HG03108 (cell line): Measurements from ENCODE around the gene ARHGEF37.

Experiments
- ATAC-seq: cut with Tn5 transposase; IDR thresholded peaks from one replicate; pipeline ENCODE4 v1.9.1; 2021; ENCODE audit warnings: moderate library complexity; ENCODE audit not compliant: unreplicated experiment

The ARHGEF37 gene

DNA sequence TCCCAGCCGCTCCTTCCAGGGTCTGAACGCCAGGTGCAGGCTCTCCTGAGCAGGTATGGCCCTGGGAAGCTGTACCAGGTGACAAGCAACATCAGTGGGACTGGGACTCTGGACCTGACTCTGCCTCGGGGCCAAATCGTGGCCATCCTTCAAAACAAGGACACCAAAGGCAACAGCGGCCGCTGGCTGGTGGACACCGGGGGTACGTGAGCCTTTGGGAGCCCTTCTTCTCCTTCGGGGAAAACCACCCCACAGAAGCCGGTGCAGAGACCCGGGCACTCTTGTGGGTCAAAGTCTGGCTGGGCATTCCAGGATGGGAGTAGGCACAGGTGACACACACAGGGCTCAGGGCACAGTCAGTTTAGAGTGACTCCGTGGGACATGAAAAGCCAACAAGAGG is 45.8 kb downstream of the ARHGEF37 start:
- no peak for ATAC-seq

DNA sequence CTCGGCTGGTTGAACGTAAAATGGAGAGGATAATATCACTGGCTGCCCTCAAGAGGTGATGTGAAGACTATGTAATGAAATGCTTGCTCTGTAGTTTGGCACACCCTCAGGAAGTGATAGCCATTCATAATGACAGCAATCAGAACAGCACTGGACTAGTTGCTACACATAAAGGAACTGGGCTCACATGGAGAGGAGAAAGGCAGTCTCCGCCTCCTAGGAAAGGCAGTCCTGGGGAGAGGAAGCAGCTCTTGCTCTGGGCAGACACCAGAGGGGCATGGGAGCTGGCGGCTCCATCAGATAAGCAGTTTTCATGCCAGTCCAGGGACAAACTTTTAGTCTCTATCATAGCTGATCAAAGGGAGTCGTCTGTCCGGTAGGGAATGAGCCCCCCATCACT is 46.9 kb downstream of the ARHGEF37 start:
- no peak for ATAC-seq

GRCh38 chr5:149628846-149629388 is 47.6 kb downstream of the ARHGEF37 start:
- ATAC-seq, result no peak

GRCh38 chr5:149629421-149629820 is 48.1 kb downstream of the ARHGEF37 start:
- ATAC-seq, result no peak

- ATAC-seq, result no peak
Measured at GRCh38 chr5:149630337-149630736, 49.0 kb downstream of the ARHGEF37 start.

DNA sequence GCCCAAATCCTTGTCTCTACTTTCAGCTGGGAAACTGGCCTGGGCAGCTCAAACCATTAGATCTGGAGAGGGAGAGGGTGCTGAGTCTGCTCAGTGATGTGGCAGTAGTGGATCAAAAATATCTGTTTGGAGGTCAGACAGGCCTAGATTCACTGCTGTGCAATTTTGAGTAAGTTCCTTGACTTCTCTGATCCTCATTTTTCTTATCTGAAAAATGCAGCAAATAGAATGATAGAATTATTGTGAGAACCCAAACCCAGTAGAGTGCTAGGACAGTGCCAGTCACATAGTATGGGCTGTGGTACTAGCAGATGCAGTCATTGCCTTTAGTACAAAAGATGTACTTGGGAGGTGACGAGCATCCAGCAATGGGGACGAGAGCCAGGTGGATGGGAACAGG is 50.2 kb downstream of the ARHGEF37 start:
- ATAC-seq, result no peak

DNA sequence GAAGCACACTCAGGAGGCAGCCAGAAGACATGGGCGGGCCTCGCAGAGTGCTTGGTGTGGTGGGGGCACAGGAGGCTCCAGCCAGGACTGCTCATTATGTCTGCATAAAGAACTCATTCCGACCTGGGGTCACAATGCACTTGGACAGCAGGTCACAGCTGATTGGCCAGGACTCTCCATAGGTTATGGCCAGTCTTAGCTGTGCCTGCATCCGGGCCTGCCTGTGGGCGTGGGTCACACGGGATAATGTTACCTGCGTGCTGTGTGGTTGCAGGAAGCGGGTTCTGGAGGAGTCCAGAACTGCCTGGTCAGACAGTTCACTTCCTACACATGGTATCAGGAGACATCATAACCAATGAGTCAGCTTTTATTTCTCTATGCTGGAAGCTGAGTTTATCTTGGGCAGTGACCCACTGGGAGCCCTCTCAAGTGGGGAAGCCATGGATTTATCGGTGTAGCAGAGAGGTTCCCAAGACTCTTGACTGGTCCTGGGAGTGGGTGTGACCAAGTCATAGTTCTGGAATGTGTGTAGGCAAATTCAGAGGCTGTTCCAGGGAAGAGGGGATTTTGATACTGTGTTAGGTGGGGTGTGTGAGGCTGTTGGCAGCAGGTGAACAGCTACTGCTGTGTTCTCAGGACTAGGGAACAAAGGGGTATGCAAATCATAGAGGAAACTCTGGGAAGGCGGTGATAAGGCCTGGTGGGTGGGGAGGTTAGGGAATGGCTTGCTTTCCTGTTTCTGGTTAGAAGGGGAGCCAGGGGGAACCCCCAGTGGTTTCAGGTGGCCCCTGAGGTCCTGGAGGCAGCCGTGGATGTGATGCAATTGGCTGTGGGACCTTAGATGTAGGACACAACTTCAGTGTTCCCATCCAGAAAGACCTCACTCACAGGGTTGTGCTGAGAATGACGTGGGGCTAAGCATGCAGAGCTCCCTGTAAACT is 51.3 kb downstream of the ARHGEF37 start:
- ATAC-seq, result no peak

GRCh38 chr5:149633476-149634350 is 52.4 kb downstream of the ARHGEF37 start:
- no peak for ATAC-seq

- no peak for ATAC-seq
Measured at GRCh38 chr5:149635394-149635793, 54.1 kb downstream of the ARHGEF37 start.

DNA sequence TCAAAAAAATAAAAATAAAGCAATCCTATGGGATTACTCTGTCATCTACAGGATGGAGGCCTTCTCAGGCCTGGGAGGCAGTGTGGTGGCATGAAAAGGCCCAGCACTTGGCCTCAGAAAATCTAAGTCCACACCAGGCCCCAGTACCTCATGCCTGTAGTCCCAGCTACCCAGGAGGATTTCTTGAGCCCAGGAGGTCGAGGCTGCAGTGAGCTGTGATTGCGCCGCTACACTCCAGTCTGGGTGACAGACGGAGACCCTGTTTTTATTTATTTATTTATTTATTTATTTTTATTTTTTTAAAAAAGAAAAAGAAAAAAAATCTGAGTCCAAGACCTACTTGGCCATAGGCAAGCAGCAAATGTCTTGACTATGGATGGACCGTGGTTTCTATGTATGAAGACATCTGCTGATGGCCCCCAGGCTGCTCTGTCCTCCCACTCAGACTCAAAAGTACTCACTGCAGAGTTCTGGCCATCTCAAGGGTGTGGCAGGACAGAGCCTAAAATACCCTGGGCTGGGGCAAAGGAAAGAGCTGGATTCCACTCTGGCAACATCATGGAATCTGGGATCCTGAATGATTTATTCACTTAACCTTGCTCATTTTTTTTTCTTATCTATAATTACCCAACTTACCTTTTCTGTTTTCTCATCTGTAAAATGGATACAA is 55.0 kb downstream of the ARHGEF37 start:
- no peak for ATAC-seq

GRCh38 chr5:149636861-149637246 is 55.6 kb downstream of the ARHGEF37 start:
- no peak for ATAC-seq

- ATAC-seq, result no peak
Measured at GRCh38 chr5:149638136-149638535, 56.8 kb downstream of the ARHGEF37 start.

GRCh38 chr5:149638546-149639241 is 57.4 kb downstream of the ARHGEF37 start:
- no peak for ATAC-seq

DNA sequence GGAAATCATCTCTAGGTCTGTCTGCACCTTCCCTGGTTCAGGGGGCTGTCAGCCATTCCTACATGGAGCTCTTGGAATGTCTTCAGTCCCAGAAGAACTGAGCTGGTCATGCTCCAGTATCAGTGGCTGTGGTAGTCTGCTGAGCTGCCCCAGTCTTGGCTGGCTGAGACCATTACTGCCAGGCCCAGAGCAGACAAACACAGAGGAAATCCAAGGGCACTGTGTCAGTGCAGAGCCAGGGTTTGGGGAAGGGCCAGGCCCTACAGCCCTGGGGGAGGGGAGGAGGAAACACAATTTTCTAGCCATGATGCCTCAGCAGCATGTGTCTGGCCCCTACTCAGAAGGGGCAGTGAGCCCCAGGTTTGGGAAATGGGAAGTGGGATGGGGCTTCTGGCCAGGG is 58.4 kb downstream of the ARHGEF37 start:
- no peak for ATAC-seq

DNA sequence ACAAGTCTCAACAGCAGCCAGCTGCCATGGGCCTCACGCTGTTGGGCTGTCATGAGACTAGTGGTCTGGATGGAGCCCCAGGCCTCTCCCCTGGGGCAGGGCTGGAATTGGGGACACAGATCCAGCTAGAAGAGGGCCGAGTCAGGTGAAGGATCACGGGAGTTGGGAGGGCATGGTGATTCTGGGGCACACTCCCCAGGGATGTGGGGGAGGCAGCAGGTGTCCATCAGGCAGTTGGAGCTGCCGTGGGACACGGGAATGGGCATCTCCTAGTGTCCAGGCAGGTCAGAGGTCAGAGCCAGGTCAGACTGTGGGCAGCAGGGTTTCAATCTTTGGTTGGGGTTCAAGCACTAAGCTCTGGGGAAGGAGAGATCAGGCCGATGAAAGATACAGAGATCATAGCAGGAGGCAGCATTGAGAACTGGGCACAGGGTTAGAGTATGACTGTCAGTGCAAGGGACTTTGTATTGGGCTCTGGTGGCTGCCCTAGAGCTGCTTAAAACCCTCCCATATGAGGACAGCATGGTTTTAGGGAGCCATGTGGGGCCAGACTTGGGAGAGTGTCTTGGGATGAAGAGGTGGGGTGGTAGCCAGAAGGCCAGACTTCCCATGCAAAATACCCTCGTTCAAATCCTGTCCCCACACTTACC is 59.2 kb downstream of the ARHGEF37 start:
- no peak for ATAC-seq

GRCh38 chr5:149641000-149641576 is 59.8 kb downstream of the ARHGEF37 start:
- ATAC-seq, result no peak

GRCh38 chr5:149641600-149641999 is 60.3 kb downstream of the ARHGEF37 start:
- ATAC-seq, result no peak

GRCh38 chr5:149643781-149644180 is 62.5 kb downstream of the ARHGEF37 start:
- ATAC-seq, result no peak

DNA sequence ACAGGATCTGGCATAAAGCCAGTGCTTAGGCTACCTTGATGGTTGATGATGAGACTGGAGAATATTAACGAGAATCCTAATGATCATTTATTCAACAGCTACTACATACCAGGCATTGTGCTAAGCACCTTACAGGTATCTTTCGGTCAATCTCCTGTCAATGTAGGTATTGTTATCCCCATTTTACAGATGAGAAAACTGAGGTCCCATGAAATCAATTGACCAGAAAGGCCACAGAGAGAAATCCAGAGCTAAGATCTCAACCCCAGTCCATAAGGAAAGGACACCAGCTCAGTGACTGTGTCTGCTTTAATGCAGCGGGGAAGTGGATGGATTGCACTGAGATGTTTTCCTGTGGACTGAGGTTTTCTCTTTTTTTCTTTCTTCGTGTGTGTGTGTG is 63.3 kb downstream of the ARHGEF37 start:
- no peak for ATAC-seq

DNA sequence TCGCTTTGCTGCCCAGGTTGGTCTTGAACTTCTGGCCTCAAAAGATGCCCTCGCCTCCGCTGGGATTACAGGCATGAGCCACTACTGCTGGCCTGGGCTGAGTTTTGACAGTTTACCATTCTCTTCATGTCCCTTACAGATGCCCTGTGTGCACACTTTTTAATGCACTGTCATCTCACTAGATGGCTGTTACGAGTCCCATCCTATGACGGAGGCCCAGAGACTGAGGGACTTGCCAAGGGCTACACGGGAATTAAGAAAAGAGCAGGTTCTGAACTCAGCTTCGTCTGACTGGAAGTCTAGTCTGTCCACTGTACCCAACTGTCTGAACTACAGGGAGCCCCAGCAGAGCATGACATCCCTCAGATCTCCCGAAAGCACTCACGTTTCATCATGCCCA is 63.9 kb downstream of the ARHGEF37 start:
- no peak for ATAC-seq
